Colonic mucosa (tissue), 4 donors: Measurements from ENCODE around the gene KRTAP13-2. TPM values are rescaled to one million over a fixed set of nuclear protein-coding genes. Genes with fewer than 3 reads are reported as not detected.
A peak's percentile ranks its signal among the peaks of the same experiment; 100 is the strongest.

Experiments
- DNase-seq: peaks from one replicate; pipeline ENCODE4 v3.0.0-alpha.2; 2020
- H3K27ac ChIP-seq: fragments of 200-600 bp; one replicate; pipeline ENCODE4 v1.8.0; 2021
- H3K27me3 ChIP-seq: fragments of 200-600 bp; one replicate; pipeline ENCODE4 v1.8.0; 2021
- H3K36me3 ChIP-seq: fragments of 200-600 bp; one replicate; pipeline ENCODE4 v1.8.0; 2021
- H3K4me1 ChIP-seq: fragments of 200-600 bp; one replicate; pipeline ENCODE4 v1.8.0; 2021; ENCODE audit warnings: mild to moderate bottlenecking
- H3K4me3 ChIP-seq: fragments of 200-600 bp; one replicate; pipeline ENCODE4 v1.8.0; 2021
- H3K9ac ChIP-seq, 2 donors: one replicate each; pipeline ENCODE4 v1.7.0; 2013; ENCODE audit warnings: control low read depth in 2 of 2, low read depth in 2 of 2, low read length in 2 of 2
- H3K9me3 ChIP-seq: fragments of 200-600 bp; one replicate; pipeline ENCODE4 v1.8.0; 2021
- CTCF ChIP-seq: fragments of 200-600 bp; IDR thresholded peaks from one replicate; pipeline ENCODE4 v1.8.0; 2022; ENCODE audit warnings: antibody characterized with exemption, mild to moderate bottlenecking
- intact Hi-C: fragments of 100-400 bp; cut with DNase I; formaldehyde crosslinking; loops from one replicate; pipeline ENCODE4 v1.14.1; 2022
- total RNA-seq, 2 donors: library from RNA; stranded (reverse); fragmentation: NEBNext Ultra II Directional in 1 of 2; extraction: Animal tissue kit (Norgen Biotek cat#: 25700) in 1 of 2; gene quantifications; one replicate each; pipeline ENCODE4 v1.2.1, GENCODE V29; 2021
- donor health status: healthy.
- donor health status: DM: no; HTN: no; CAD: no.
- donor health status: DM: no; HTN: no; CAD: no.

Gene KRTAP13-2
- total RNA-seq, 2 donors from 2014 or later: 2.3 to 6.0 TPM

GRCh38 chr21:30348506-30348905 lies 23.6 kb downstream of the KRTAP13-2 start, which contains the start of gene KRTAP23-1:
KRTAP23-1 (minus strand) TSS chr21:30348606; CDS start chr21:30348606, 0 bp downstream.
- Histone ChIP-seq H3K27me3 (no peaks in the 10 kb centered on the region), H3K4me3 (no peak within 1 kb of the TSS), H3K36me3 (no peaks in the 10 kb centered on the region), H3K9me3 (no peaks in the 10 kb centered on the region), H3K9ac (no peak within 1 kb of the TSS), H3K4me1 (no peaks in the 10 kb centered on the region), H3K27ac (no peak within 1 kb of the TSS)
- DNase-seq: no peak
- intact Hi-C loops: no loop called here
- no peak for TF ChIP-seq CTCF

GRCh38 chr21:30345014-30345413 lies 27.1 kb downstream of the KRTAP13-2 start:
- Histone ChIP-seq H3K36me3 (no peaks in the 10 kb centered on the region), H3K27me3 (no peaks in the 10 kb centered on the region), H3K9ac (no peak overlapping the region), H3K4me1 (no peaks in the 10 kb centered on the region), H3K9me3 (no peaks in the 10 kb centered on the region), H3K4me3 (no peak overlapping the region), H3K27ac (no peak overlapping the region)
- DNase-seq: no peak
- TF ChIP-seq CTCF: no peak
- intact Hi-C loops: no loop called here

GRCh38 chr21:30340714-30341573 lies 31.1 kb downstream of the KRTAP13-2 start:
- H3K9me3 ChIP-seq: no peaks in the 10 kb centered on the region
- no peaks in the 10 kb centered on the region for H3K4me1 ChIP-seq
- H3K9ac ChIP-seq: no peak overlapping the region
- TF ChIP-seq CTCF: peak; percentile 75
- H3K36me3 ChIP-seq: no peaks in the 10 kb centered on the region
- no peaks in the 10 kb centered on the region for H3K27me3 ChIP-seq
- intact Hi-C loops: loop anchor here (5.0 kb wide), 1 partner anchor 66 kb away; no protein-coding TSS in a partner anchor
- H3K27ac ChIP-seq: no peak overlapping the region
- no peak overlapping the region for H3K4me3 ChIP-seq
- peak; percentile 51 for DNase-seq

- Histone ChIP-seq H3K4me3 (no peak overlapping the region), H3K27ac (no peak overlapping the region), H3K9me3 (no peaks in the 10 kb centered on the region), H3K36me3 (no peaks in the 10 kb centered on the region), H3K27me3 (no peaks in the 10 kb centered on the region), H3K4me1 (no peaks in the 10 kb centered on the region), H3K9ac (no peak overlapping the region)
- no peak for TF ChIP-seq CTCF
- intact Hi-C loops: no loop called here
- no peak for DNase-seq
Observed at GRCh38 chr21:30338717-30339116, 33.4 kb downstream of the KRTAP13-2 start.

- intact Hi-C loops: no loop called here
- H3K27me3 ChIP-seq: no peaks in the 10 kb centered on the region
- no peak overlapping the region for H3K9ac ChIP-seq
- H3K4me1 ChIP-seq: no peaks in the 10 kb centered on the region
- H3K4me3 ChIP-seq: no peak overlapping the region
- H3K9me3 ChIP-seq: no peaks in the 10 kb centered on the region
- no peak for TF ChIP-seq CTCF
- DNase-seq: no peak
- no peaks in the 10 kb centered on the region for H3K36me3 ChIP-seq
- H3K27ac ChIP-seq: no peak overlapping the region
Observed at GRCh38 chr21:30337772-30338171, 34.3 kb downstream of the KRTAP13-2 start.
